Measurements from ENCODE around the gene CGGBP1.
"Not testable (repeated sequence)": the region's sequence is repeated elsewhere in the genome, so short reads cannot be mapped to it uniquely, and the experiment has no call there.

Gene CGGBP1

GRCh38 chr3:88033808-88034207 is 25.0 kb downstream of the CGGBP1 start:
- DNase-seq = no peak

GRCh38 chr3:88033079-88033478 is 25.7 kb downstream of the CGGBP1 start:
- DNase-seq = no peak

- no peak for DNase-seq
Observed at GRCh38 chr3:88032245-88032644, 26.6 kb downstream of the CGGBP1 start.

GRCh38 chr3:88031642-88032077 is 27.1 kb downstream of the CGGBP1 start:
- no peak for DNase-seq

- no peak for DNase-seq
Observed at GRCh38 chr3:88030210-88030609, 28.6 kb downstream of the CGGBP1 start.

- no peak for DNase-seq
Observed at GRCh38 chr3:88028876-88029275, 29.9 kb downstream of the CGGBP1 start.

GRCh38 chr3:88025001-88025552 is 33.7 kb downstream of the CGGBP1 start:
- no peak for DNase-seq

GRCh38 chr3:88019024-88019423 is 39.8 kb downstream of the CGGBP1 start:
- DNase-seq = no peak

GRCh38 chr3:88015656-88016055 is 43.1 kb downstream of the CGGBP1 start:
- DNase-seq = not testable (repeated sequence)

- DNase-seq = no peak
Observed at GRCh38 chr3:88013592-88013991, 45.2 kb downstream of the CGGBP1 start.

- DNase-seq = no peak
Observed at GRCh38 chr3:88010810-88011209, 48.0 kb downstream of the CGGBP1 start.

GRCh38 chr3:88009066-88009465 is 49.7 kb downstream of the CGGBP1 start:
- no peak for DNase-seq

GRCh38 chr3:88005066-88005465 is 53.7 kb downstream of the CGGBP1 start:
- DNase-seq = no peak

GRCh38 chr3:88003115-88003755 is 55.6 kb downstream of the CGGBP1 start:
- no peak for DNase-seq

GRCh38 chr3:88002448-88002847 is 56.4 kb downstream of the CGGBP1 start:
- no peak for DNase-seq

Measured in GF-D8 (cell line).